Naive thymus-derived CD4-positive, alpha-beta T cell (primary cell): Measurements from ENCODE around the gene PIN1. TPM values are rescaled to one million over a fixed set of nuclear protein-coding genes. Genes with fewer than 3 reads are reported as not detected.
A peak's percentile ranks its signal among the peaks of the same experiment; 100 is the strongest.

Experiments used
- ATAC-seq: fragments of 150-1000 bp; cut with Tn5 transposase; 2 replicates; pipeline ENCODE4 v1.10.0; 2021; ENCODE audit warnings: mild to moderate bottlenecking, moderate library complexity
- CTCF ChIA-PET: fragments of 350-600 bp; sonication (Branson Sonifier 250); formaldehyde crosslinking; loops from one replicate; lab custom pipeline; 2021; ENCODE audit warnings: antibody characterized with exemption; lab: Charles Lee
- POLR2A ChIA-PET: fragments of 350-600 bp; sonication (Branson Sonifier 250); formaldehyde crosslinking; loops from one replicate; lab custom pipeline; 2021; ENCODE audit warnings: antibody characterized with exemption, inconsistent platforms; lab: Charles Lee
- DNase-seq, 9 donors: peaks; one replicate each; pipeline versions ENCODE4 v3.0.0 to v3.0.0-alpha.2; 2020 to 2022; ENCODE audit warnings: mixed read lengths in 1 of 9
- H3K27ac ChIP-seq: one replicate; pipeline ENCODE4 v1.7.0; 2013; ENCODE audit warnings: mild to moderate bottlenecking, low read depth, low read length, moderate library complexity
- H3K27me3 ChIP-seq, 2 donors: one replicate each; pipeline ENCODE4 v1.7.0; 2013; ENCODE audit warnings: low read length in 2 of 2, mild to moderate bottlenecking in 2 of 2, moderate library complexity in 2 of 2; ENCODE audit not compliant: control insufficient read depth in 2 of 2, insufficient read depth in 2 of 2
- H3K36me3 ChIP-seq, 3 experiments: 1 replicate in 2 of 3; 2 replicates in 1 of 3; pipeline ENCODE4 v1.7.0; 2013; ENCODE audit warnings: low read length in 3 of 3, mild to moderate bottlenecking in 3 of 3, moderate library complexity in 1 of 3; ENCODE audit not compliant: insufficient read depth in 3 of 3, control insufficient read depth in 2 of 3
- H3K4me1 ChIP-seq, 2 donors: one replicate each; pipeline ENCODE4 v1.7.0; 2013; ENCODE audit warnings: low read length in 2 of 2, mild to moderate bottlenecking in 2 of 2, moderate library complexity in 1 of 2; ENCODE audit not compliant: control insufficient read depth in 2 of 2, insufficient read depth in 2 of 2
- H3K4me3 ChIP-seq: 2 replicates; pipeline ENCODE4 v1.7.0; 2013; ENCODE audit warnings: mild to moderate bottlenecking, low read length
- H3K9me3 ChIP-seq, 3 experiments: 1 replicate in 2 of 3; 2 replicates in 1 of 3; pipeline ENCODE4 v1.7.0; 2013; ENCODE audit warnings: low read length in 3 of 3; ENCODE audit not compliant: control insufficient read depth in 2 of 3
- H3K27ac Mint-ChIP-seq, 9 donors: one replicate each; pipeline ENCODE4 v1.8.0; 2020 to 2022; ENCODE audit warnings: mixed read lengths in 9 of 9, mild to moderate bottlenecking in 8 of 9, moderate library complexity in 5 of 9, inconsistent platforms in 2 of 9
- H3K27me3 Mint-ChIP-seq, 5 donors: one replicate each; pipeline ENCODE4 v1.8.0; 2021 to 2022; ENCODE audit warnings: mixed read lengths in 5 of 5, mild to moderate bottlenecking in 1 of 5
- H3K36me3 Mint-ChIP-seq, 5 donors: one replicate each; pipeline ENCODE4 v1.8.0; 2020 to 2022; ENCODE audit warnings: mixed read lengths in 5 of 5, mild to moderate bottlenecking in 3 of 5, inconsistent platforms in 1 of 5
- H3K4me1 Mint-ChIP-seq, 7 donors: one replicate each; pipeline ENCODE4 v1.8.0; 2020 to 2022; ENCODE audit warnings: mixed read lengths in 7 of 7, mild to moderate bottlenecking in 3 of 7, inconsistent platforms in 1 of 7
- H3K4me3 Mint-ChIP-seq, 10 donors: one replicate each; pipeline ENCODE4 v1.8.0; 2020 to 2022; ENCODE audit warnings: mild to moderate bottlenecking in 10 of 10, mixed read lengths in 10 of 10, moderate library complexity in 6 of 10, inconsistent platforms in 2 of 10
- H3K9me3 Mint-ChIP-seq, 11 donors: one replicate each; pipeline ENCODE4 v1.8.0; 2020 to 2022; ENCODE audit warnings: mixed read lengths in 11 of 11, mild to moderate bottlenecking in 4 of 11, inconsistent platforms in 1 of 11, moderate library complexity in 1 of 11
- intact Hi-C, 2 donors: fragments of 100-400 bp; cut with micrococcal nuclease; formaldehyde crosslinking; loops; one replicate each; pipeline ENCODE4 v1.15.1; 2023
- polyA plus RNA-seq, 2 donors: library from polyadenylated mRNA; unstranded; fragments of 300-500 nt; fragmentation: Illumina TruSeq; gene quantifications; one replicate each; pipeline ENCODE4 v1.2.3, GENCODE V29; 2021
- total RNA-seq, 6 experiments: library from RNA in 5 of 6; stranded (reverse) in 5 of 6; gene quantifications; 1 replicate in 5 of 6; 2 replicates in 1 of 6; pipeline ENCODE4 v1.2.3 and lab custom pipeline; 2021 to 2026

PIN1 gene
- total and polyA plus RNA-seq, 7 experiments from 2014 or later: 41.4 to 94.7 (median 69.6) TPM

GRCh38 chr19:9858766-9859165 is 23.6 kb downstream of the PIN1 start:
- CTCF ChIA-PET: interaction anchor here (0.7 to 3.1 kb wide), 4 partner anchors 11 to 72 kb away, joined by 3 to 13 read pairs (median 6); no protein-coding TSS in a partner anchor
- Histone ChIP-seq H3K4me1 (peaks cover 61 to 76% of the 10 kb centered on the region in 2 donors), H3K9me3 (no peaks in the 10 kb centered on the region), H3K4me3 (peak overlapping the region; percentile 34), H3K27ac (peak overlapping the region; percentile 67), H3K36me3 (peaks cover 0 to 12% (median 0%) of the 10 kb centered on the region in 3 experiments), H3K27me3 (no peaks in the 10 kb centered on the region)
- H3K4me3 Mint-ChIP-seq: peak overlapping the region; percentile 91 to 100 (median 96)
- H3K9me3 Mint-ChIP-seq: no peaks in the 10 kb centered on the region
- intact Hi-C loops: loop anchor here (1.0 to 2.0 kb wide), 4 partner anchors 8 to 56 kb away; partner anchors contain the start of genes FBXL12 (in 1 of the 2) and PIN1 (in 1 of the 2)
- no peak for ATAC-seq
- H3K4me1 Mint-ChIP-seq: peaks cover 48 to 96% (median 86%) of the 10 kb centered on the region in 7 donors
- peak overlapping the region; percentile 94 to 99 (median 98) for H3K27ac Mint-ChIP-seq
- H3K36me3 Mint-ChIP-seq: peaks cover 6 to 21% (median 11%) of the 10 kb centered on the region in 5 donors
- H3K27me3 Mint-ChIP-seq: no peaks in the 10 kb centered on the region
- no peak for DNase-seq
- POLR2A ChIA-PET: interaction anchor here (1.1 to 3.5 kb wide), 9 partner anchors 9 to 90 kb away, joined by 3 to 27 read pairs (median 5); partner anchors contain the start of genes FBXL12, PIN1, UBL5 and ZNF846

- Histone ChIP-seq H3K27ac (no peak overlapping the region), H3K9me3 (no peaks in the 10 kb centered on the region), H3K4me3 (no peak overlapping the region), H3K27me3 (no peaks in the 10 kb centered on the region), H3K36me3 (no peaks in the 10 kb centered on the region), H3K4me1 (peaks cover 67 to 84% of the 10 kb centered on the region in 2 donors)
- H3K9me3 Mint-ChIP-seq: no peaks in the 10 kb centered on the region
- H3K27ac Mint-ChIP-seq: peak overlapping the region in 7 of 9 donors; percentile 72 to 99 (median 94)
- intact Hi-C loops: no loop called here
- POLR2A ChIA-PET: interaction anchor here (1.2 to 2.4 kb wide), 3 partner anchors 26 to 92 kb away, joined by 5 to 11 read pairs (median 8); partner anchors contain the start of genes FBXL12, PIN1 and ZNF846
- H3K27me3 Mint-ChIP-seq: no peaks in the 10 kb centered on the region
- CTCF ChIA-PET: interaction anchor here (0.7 kb wide), 1 partner anchor 13 kb away, joined by 5 read pairs; no protein-coding TSS in a partner anchor
- DNase-seq (no peak), ATAC-seq (no peak)
- H3K4me1 Mint-ChIP-seq: peaks cover 56 to 98% (median 93%) of the 10 kb centered on the region in 7 donors
- peak overlapping the region in 2 of 10 donors; percentile 42 to 97 for H3K4me3 Mint-ChIP-seq
- H3K36me3 Mint-ChIP-seq: peaks cover 0 to 16% (median 4%) of the 10 kb centered on the region in 5 donors
Observed at GRCh38 chr19:9860407-9860806, 25.3 kb downstream of the PIN1 start.

GRCh38 chr19:9861503-9861902 is 26.4 kb downstream of the PIN1 start:
- ATAC-seq (no peak), DNase-seq (no peak)
- H3K9me3 Mint-ChIP-seq: no peaks in the 10 kb centered on the region
- peaks cover 52 to 97% (median 91%) of the 10 kb centered on the region in 7 donors for H3K4me1 Mint-ChIP-seq
- Histone ChIP-seq H3K4me3 (no peak overlapping the region), H3K4me1 (peaks cover 71 to 89% of the 10 kb centered on the region in 2 donors), H3K27ac (peak overlapping the region; percentile 61), H3K36me3 (no peaks in the 10 kb centered on the region), H3K27me3 (no peaks in the 10 kb centered on the region), H3K9me3 (no peaks in the 10 kb centered on the region)
- no peaks in the 10 kb centered on the region for H3K27me3 Mint-ChIP-seq
- POLR2A ChIA-PET: interaction anchor here (0.8 to 1.3 kb wide), 3 partner anchors 18 to 53 kb away, joined by 3 read pairs; no protein-coding TSS in a partner anchor
- peaks cover 0 to 13% (median 4%) of the 10 kb centered on the region in 5 donors for H3K36me3 Mint-ChIP-seq
- peak overlapping the region in 9 of 10 donors; percentile 16 to 97 (median 68) for H3K4me3 Mint-ChIP-seq
- CTCF ChIA-PET: no interaction called here
- peak overlapping the region in 7 of 9 donors; percentile 94 to 100 (median 98) for H3K27ac Mint-ChIP-seq
- intact Hi-C loops: no loop called here

DNA sequence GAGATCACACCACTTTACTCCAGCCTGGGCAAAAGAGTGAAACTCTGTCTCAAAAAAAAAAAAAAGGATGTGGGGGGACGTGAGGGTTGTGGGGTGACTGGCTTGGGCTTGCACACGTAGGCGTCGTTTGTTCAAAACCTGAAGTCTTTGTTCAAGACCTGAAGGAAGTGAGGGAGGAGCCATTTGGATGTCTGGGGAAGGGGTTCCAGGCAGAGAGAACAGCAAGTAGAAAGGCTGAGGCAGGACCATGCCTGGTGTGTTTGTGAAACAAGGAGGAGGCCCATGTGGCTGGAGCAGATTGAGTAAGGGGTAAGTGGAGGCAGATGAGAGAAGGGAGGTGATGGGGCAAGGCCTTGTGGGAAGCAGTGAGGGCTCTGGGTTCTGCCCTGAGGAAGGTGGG is 27.8 kb downstream of the PIN1 start:
- no peaks in the 10 kb centered on the region for H3K9me3 Mint-ChIP-seq
- H3K36me3 Mint-ChIP-seq: peaks cover 0 to 5% (median 2%) of the 10 kb centered on the region in 5 donors
- H3K4me1 Mint-ChIP-seq: peaks cover 49 to 94% (median 85%) of the 10 kb centered on the region in 7 donors
- Histone ChIP-seq H3K36me3 (no peaks in the 10 kb centered on the region), H3K27me3 (no peaks in the 10 kb centered on the region), H3K9me3 (no peaks in the 10 kb centered on the region), H3K4me1 (peaks cover 63 to 89% of the 10 kb centered on the region in 2 donors), H3K4me3 (peak overlapping the region; percentile 50), H3K27ac (peak overlapping the region; percentile 61)
- ChIA-PET POLR2A (interaction anchor here (0.8 to 2.3 kb wide), 3 partner anchors 10 to 237 kb away, joined by 3 to 10 read pairs (median 5); no protein-coding TSS in a partner anchor), CTCF (interaction anchor here (0.6 to 1.8 kb wide), 4 partner anchors 10 to 362 kb away, joined by 3 to 13 read pairs (median 4); no protein-coding TSS in a partner anchor)
- DNase-seq: peak in 7 of 9 donors; percentile 42 to 65 (median 56)
- H3K27me3 Mint-ChIP-seq: no peaks in the 10 kb centered on the region
- peak overlapping the region; percentile 91 to 100 (median 98) for H3K27ac Mint-ChIP-seq
- intact Hi-C loops: loop anchor here (1.0 to 2.0 kb wide), 3 partner anchors 14 to 28 kb away; partner anchors contain the start of gene PIN1 (in 2 of the 2)
- H3K4me3 Mint-ChIP-seq: peak overlapping the region; percentile 81 to 98 (median 92)
- ATAC-seq: peak; percentile 49

DNA sequence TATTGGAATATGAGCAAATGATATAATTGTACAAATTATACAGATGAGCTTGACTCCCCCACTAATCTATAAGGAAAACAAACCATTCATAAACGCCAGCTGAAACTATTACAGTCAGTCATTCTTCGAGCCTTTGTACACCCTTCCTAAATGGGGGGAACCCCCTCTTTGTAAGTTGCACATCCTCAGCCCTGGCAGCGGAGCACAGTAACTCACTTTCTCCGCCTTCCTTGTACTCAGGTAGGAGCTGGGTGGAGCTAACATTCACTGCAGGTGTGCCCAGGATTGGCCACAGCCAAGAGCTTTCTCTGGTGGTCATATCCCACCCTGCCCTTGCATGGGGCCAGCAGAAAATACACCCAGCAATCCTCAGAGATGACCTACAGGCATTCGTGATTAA is 28.6 kb downstream of the PIN1 start:
- H3K27ac ChIP-seq: peak overlapping the region; percentile 61
- H3K27me3 ChIP-seq: no peaks in the 10 kb centered on the region
- H3K4me3 Mint-ChIP-seq: peak overlapping the region; percentile 81 to 98 (median 92)
- H3K9me3 Mint-ChIP-seq: no peaks in the 10 kb centered on the region
- H3K27me3 Mint-ChIP-seq: no peaks in the 10 kb centered on the region
- H3K27ac Mint-ChIP-seq: peak overlapping the region; percentile 91 to 100 (median 98)
- CTCF ChIA-PET: interaction anchor here (0.6 to 1.8 kb wide), 7 partner anchors 11 to 545 kb away, joined by 3 to 5 read pairs (median 4); partner anchors contain the start of gene ZNF121
- ATAC-seq (peak; percentile 79), DNase-seq (peak in 7 of 9 donors; percentile 27 to 60 (median 49))
- H3K4me1 ChIP-seq: peaks cover 56 to 82% of the 10 kb centered on the region in 2 donors
- H3K9me3 ChIP-seq: no peaks in the 10 kb centered on the region
- POLR2A ChIA-PET: interaction anchor here (0.6 to 2.3 kb wide), 3 partner anchors 11 to 279 kb away, joined by 3 to 10 read pairs (median 3); partner anchors contain the start of gene ZNF121
- H3K4me1 Mint-ChIP-seq: peaks cover 41 to 86% (median 77%) of the 10 kb centered on the region in 7 donors
- no peaks in the 10 kb centered on the region for H3K36me3 ChIP-seq
- H3K4me3 ChIP-seq: peak overlapping the region; percentile 50
- peaks cover 0 to 4% (median 0%) of the 10 kb centered on the region in 5 donors for H3K36me3 Mint-ChIP-seq
- intact Hi-C loops: loop anchor here (1.0 to 2.0 kb wide), 3 partner anchors 15 to 29 kb away; partner anchors contain the start of gene PIN1 (in 2 of the 2)
